Gastroesophageal sphincter (tissue), 4 donors: ENCODE results near the gene ZP4. TPM values are rescaled to one million over a fixed set of nuclear protein-coding genes. Genes with fewer than 3 reads are reported as not detected.

Experiments
- ATAC-seq: fragments of 150-250 bp; one replicate; pipeline ENCODE4 v1.9.1; 2016; ENCODE audit warnings: mild to moderate bottlenecking, moderate library complexity
- H3K27ac ChIP-seq, 4 donors: fragments of 200-600 bp; sonication (generic) in 3 of 4; 1 replicate in 3 of 4; 2 replicates in 1 of 4; pipeline ENCODE4 v1.5.1; 2016 to 2019
- H3K27me3 ChIP-seq: fragments of 200-600 bp; sonication (generic); one replicate; pipeline ENCODE4 v1.5.1; 2019
- H3K36me3 ChIP-seq, 2 donors: fragments of 200-600 bp; sonication (generic); one replicate each; pipeline ENCODE4 v1.5.1; 2019; ENCODE audit warnings: control low read depth in 1 of 2
- H3K4me1 ChIP-seq, 3 donors: fragments of 200-600 bp; sonication (generic); 1 replicate in 2 of 3; 2 replicates in 1 of 3; pipeline ENCODE4 v1.5.1; 2016 to 2019; ENCODE audit warnings: control low read depth in 2 of 3
- H3K4me3 ChIP-seq, 2 donors: fragments of 200-600 bp; sonication (generic); one replicate each; pipeline ENCODE4 v1.5.1; 2019; ENCODE audit warnings: mild to moderate bottlenecking in 1 of 2, moderate library complexity in 1 of 2
- H3K9me3 ChIP-seq, 3 donors: fragments of 200-600 bp; sonication (generic); one replicate each; pipeline ENCODE4 v1.5.1; 2017 to 2019; ENCODE audit warnings: control low read depth in 2 of 3
- EP300 ChIP-seq: sonication (generic); formaldehyde crosslinking; IDR thresholded peaks from one replicate; pipeline ENCODE4 v1.6.1; 2017; ENCODE audit warnings: antibody characterized with exemption, mild to moderate bottlenecking
- POLR2A ChIP-seq, 2 donors: fragments of 450-650 bp; IDR thresholded peaks; one replicate each; pipeline ENCODE4 v1.6.1; 2017; ENCODE audit warnings: antibody characterized with exemption in 2 of 2, mild to moderate bottlenecking in 2 of 2, moderate library complexity in 1 of 2
- POLR2AphosphoS5 ChIP-seq: sonication (generic); formaldehyde crosslinking; IDR thresholded peaks from one replicate; pipeline ENCODE4 v1.6.1; 2017; ENCODE audit warnings: antibody characterized with exemption
- WGBS, 2 donors: methylation state at CpG; one replicate each; pipeline ENCODE4 v1.1.5; 2018; ENCODE audit warnings: low coverage in 1 of 2; 5-methylcytosine and 5-hydroxymethylcytosine counted together
- total RNA-seq, 4 donors: library from RNA; depleted of rRNA; stranded (reverse); fragments of >200 nt; gene quantifications; one replicate each; pipeline ENCODE4 v1.1.0, GENCODE V29; 2016
- TF ChIP-seq, protein P1 (sequence below), 4 experiments: fragments of 200-600 bp in 2 of 4; fragments of 450-650 bp in 2 of 4; sonication (generic) in 1 of 4; IDR thresholded peaks; one replicate each; pipeline ENCODE4 v1.5.1; 2017 to 2019; ENCODE audit warnings: antibody characterized with exemption in 4 of 4, mild to moderate bottlenecking in 2 of 4, moderate library complexity in 2 of 4

The ZP4 gene
- total RNA-seq, 4 donors from 2014 or later = not detected

GRCh38 chr1:237927198-237927597, 36.5 kb upstream of the ZP4 start:
- H3K4me1 ChIP-seq = no peaks in the 10 kb centered on the region
- H3K4me3 ChIP-seq = no peak overlapping the region
- H3K27me3 ChIP-seq = no peaks in the 10 kb centered on the region
- H3K27ac ChIP-seq = no peak overlapping the region
- TF ChIP-seq EP300 (no peak), POLR2AphosphoS5 (no peak), POLR2A (IDR thresholded peaks at IDR 0.05) (no peak)
- TF ChIP-seq, protein P1, sequence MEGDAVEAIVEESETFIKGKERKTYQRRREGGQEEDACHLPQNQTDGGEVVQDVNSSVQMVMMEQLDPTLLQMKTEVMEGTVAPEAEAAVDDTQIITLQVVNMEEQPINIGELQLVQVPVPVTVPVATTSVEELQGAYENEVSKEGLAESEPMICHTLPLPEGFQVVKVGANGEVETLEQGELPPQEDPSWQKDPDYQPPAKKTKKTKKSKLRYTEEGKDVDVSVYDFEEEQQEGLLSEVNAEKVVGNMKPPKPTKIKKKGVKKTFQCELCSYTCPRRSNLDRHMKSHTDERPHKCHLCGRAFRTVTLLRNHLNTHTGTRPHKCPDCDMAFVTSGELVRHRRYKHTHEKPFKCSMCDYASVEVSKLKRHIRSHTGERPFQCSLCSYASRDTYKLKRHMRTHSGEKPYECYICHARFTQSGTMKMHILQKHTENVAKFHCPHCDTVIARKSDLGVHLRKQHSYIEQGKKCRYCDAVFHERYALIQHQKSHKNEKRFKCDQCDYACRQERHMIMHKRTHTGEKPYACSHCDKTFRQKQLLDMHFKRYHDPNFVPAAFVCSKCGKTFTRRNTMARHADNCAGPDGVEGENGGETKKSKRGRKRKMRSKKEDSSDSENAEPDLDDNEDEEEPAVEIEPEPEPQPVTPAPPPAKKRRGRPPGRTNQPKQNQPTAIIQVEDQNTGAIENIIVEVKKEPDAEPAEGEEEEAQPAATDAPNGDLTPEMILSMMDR (IDR thresholded peaks at IDR 0.05) = no peak
- H3K36me3 ChIP-seq = no peaks in the 10 kb centered on the region
- 89% methylated on average over 4 of the region's 15 CpGs; no CpG with 5 or more reads in 1 of the 2 donors for WGBS, 2 donors
- no peak for ATAC-seq
- H3K9me3 ChIP-seq = no peaks in the 10 kb centered on the region

- Histone ChIP-seq H3K27me3 (no peaks in the 10 kb centered on the region), H3K4me1 (no peaks in the 10 kb centered on the region), H3K4me3 (no peak overlapping the region), H3K36me3 (no peaks in the 10 kb centered on the region), H3K9me3 (no peaks in the 10 kb centered on the region), H3K27ac (no peak overlapping the region)
- TF ChIP-seq EP300 = no peak
- TF ChIP-seq, protein P1 (IDR thresholded peaks at IDR 0.05) = no peak
- no peak for TF ChIP-seq POLR2A (IDR thresholded peaks at IDR 0.05)
- no peak for TF ChIP-seq POLR2AphosphoS5
- no peak for ATAC-seq
These were observed 30.6 kb upstream of the ZP4 start for GRCh38 chr1:237921306-237921705.

DNA sequence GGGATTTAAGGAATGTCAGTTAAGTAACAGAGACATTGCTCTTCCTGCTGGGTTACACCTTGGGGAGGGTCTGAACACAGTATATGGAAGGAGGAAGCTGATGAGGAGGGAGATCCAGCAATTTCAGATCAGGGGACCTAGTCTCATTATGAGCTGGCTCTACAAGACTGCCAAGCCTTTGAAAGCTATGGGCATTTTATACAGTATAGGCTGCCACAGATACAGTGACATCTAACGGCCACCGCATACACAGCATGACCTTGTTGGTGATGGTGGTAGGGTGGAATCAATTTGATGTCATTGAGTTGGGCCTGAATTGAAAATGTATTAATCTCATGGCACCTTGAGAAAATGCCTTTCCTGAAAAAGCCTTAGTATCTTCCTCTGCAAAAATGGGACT, 22.6 kb upstream of the ZP4 start:
- no peak overlapping the region for H3K4me3 ChIP-seq
- H3K4me1 ChIP-seq = no peaks in the 10 kb centered on the region
- H3K27me3 ChIP-seq = no peaks in the 10 kb centered on the region
- TF ChIP-seq, protein P1 (IDR thresholded peaks at IDR 0.05) = no peak
- TF ChIP-seq EP300 = no peak
- TF ChIP-seq POLR2A (IDR thresholded peaks at IDR 0.05) = no peak
- TF ChIP-seq POLR2AphosphoS5 = no peak
- H3K27ac ChIP-seq = no peak overlapping the region
- H3K9me3 ChIP-seq = peaks cover 0 to 16% (median 0%) of the 10 kb centered on the region in 3 donors
- ATAC-seq = no peak
- no peaks in the 10 kb centered on the region for H3K36me3 ChIP-seq
- WGBS, 2 donors = 82 to 100% methylated on average over 1 to 2 of the region's 2 CpGs

DNA sequence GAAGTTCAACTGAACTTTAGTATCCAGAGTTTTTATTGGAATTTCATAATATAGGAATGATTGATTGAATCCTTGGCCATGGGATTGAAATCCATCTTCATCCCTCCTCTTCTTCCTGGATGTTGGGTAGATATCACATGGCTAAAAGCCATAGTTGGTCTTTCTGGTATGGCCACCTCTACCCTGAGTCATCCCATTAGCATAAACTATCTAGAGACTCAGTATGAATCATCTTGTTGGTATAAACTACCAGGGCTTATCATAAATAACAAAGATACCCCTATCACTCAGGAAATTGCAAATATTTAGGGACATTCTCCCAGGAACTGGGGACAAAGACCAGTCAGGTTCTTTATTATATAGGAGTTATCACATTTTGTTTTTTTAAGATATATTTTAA, 21.2 kb upstream of the ZP4 start:
- TF ChIP-seq POLR2A (IDR thresholded peaks at IDR 0.05) (no peak), EP300 (no peak), POLR2AphosphoS5 (no peak)
- TF ChIP-seq, protein P1 (IDR thresholded peaks at IDR 0.05) = no peak
- H3K4me1 ChIP-seq = no peaks in the 10 kb centered on the region

GRCh38 chr1:237910834-237911233, 20.1 kb upstream of the ZP4 start:
- Histone ChIP-seq H3K4me3 (no peak overlapping the region), H3K27ac (no peak overlapping the region), H3K27me3 (no peaks in the 10 kb centered on the region), H3K36me3 (no peaks in the 10 kb centered on the region), H3K9me3 (peaks cover 0 to 16% (median 0%) of the 10 kb centered on the region in 3 donors), H3K4me1 (no peaks in the 10 kb centered on the region)
- WGBS, 2 donors = 80 to 100% methylated on average over 2 of the region's 2 CpGs
- ATAC-seq = no peak
- no peak for TF ChIP-seq EP300
- TF ChIP-seq POLR2A (IDR thresholded peaks at IDR 0.05) = no peak
- TF ChIP-seq, protein P1 (IDR thresholded peaks at IDR 0.05) = no peak
- no peak for TF ChIP-seq POLR2AphosphoS5

More for the DNA sequence above, 21.2 kb upstream of the ZP4 start:
- no peak for ATAC-seq
- H3K27ac ChIP-seq = no peak overlapping the region
- H3K36me3 ChIP-seq = no peaks in the 10 kb centered on the region
- no peaks in the 10 kb centered on the region for H3K27me3 ChIP-seq
- no peak overlapping the region for H3K4me3 ChIP-seq
- peaks cover 0 to 16% (median 0%) of the 10 kb centered on the region in 3 donors for H3K9me3 ChIP-seq
